Adipose tissue (tissue), 3 donors: ENCODE measurements around the gene HEYL. TPM values are rescaled to one million over a fixed set of nuclear protein-coding genes. Genes with fewer than 3 reads are reported as not detected.

Source experiments
- H3K27ac ChIP-seq: one replicate; pipeline ENCODE4 v1.5.1; 2013; ENCODE audit warnings: low read depth, low read length
- WGBS, 3 donors: extraction: QIAGEN DNeasy Blood & Tissue Kit; methylation state at CpG; one replicate each; pipeline ENCODE4 v1.1.7; 2013; 5-methylcytosine and 5-hydroxymethylcytosine counted together
- polyA plus RNA-seq, 3 donors: library from polyadenylated mRNA; stranded (reverse); fragments of 200-250 nt; gene quantifications; one replicate each; pipeline ENCODE4 v1.2.3, GENCODE V29; 2013
- donor health status: healthy with polysubstance abuse.
- donor health status: Bipolar disorder and iron deficiency.
- donor health status: healthy.

HEYL gene
- polyA plus RNA-seq, 3 donors: 11.3 to 38.1 (median 16.6) TPM

DNA sequence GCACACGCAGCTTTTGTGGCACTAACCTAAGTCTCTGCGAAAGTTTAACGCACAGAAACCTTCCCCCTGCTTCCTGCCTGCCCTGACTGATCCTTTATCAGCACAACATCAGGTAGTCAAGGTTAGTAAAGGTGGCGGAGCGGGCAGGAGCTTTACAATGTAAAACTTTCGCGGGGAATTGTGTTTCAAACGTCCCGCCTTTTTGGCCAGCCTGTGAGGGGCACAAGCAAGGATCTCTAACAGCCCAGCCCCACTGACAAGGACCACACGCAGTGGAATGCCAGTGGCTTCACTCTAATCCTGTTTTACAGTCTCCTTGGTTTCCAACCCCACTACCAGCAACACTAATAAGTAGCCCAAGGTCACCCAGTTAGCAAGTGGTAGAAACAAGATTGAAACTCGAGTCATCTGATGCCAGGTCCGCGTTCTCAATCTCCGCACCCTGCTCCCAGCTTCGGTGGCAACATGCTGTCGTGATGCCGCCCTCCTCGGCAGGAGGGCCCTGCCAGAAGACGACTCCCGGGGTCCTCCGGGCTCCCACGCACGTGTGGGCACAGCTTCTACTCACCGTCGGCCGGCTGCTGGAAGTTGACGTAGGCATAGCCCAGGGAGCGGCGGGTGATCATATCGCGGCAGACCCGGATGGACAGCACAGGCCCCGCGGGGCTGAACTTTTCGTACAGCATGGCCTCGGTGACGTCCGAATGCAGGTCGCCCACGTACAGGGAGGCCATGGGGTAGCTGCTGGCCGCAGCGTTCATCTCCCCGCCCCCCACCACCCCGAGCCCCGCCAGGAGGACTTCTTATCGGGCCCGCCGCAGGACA is 64.0 kb downstream of the HEYL start:
- 1 to 4% (median 4%) methylated on average over 45 to 48 of the region's 48 CpGs for WGBS, 3 donors
- H3K27ac ChIP-seq: no peak overlapping the region

DNA sequence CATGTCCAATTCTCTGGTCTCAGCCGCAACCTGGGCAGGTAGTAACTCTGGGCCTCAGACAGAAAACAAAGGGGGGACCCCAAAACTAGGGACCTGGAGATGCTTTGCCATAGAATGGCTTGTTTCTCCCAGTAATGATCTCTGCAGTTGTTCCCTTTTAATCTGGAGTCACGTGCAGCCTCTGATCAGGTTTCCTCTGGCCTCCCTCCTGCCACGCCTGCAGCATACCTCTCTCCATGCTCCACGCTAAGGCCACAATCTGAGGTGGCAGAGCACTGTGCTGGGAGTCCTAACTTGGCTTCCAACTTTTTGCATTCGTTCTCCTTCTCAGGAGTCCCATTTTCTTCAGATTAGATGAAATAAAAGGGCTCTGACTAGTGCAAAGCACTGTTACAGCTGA is 64.8 kb downstream of the HEYL start:
- 20 to 42% (median 33%) methylated on average over 5 of the region's 5 CpGs for WGBS, 3 donors
- H3K27ac ChIP-seq: no peak overlapping the region

Other genes starting within 250 kb of the HEYL start
- under 1 TPM in 2 of 3 donors, not detected in 1; 0.36 to 0.39 TPM for gene BMP8A, start 148.0 kb downstream of the HEYL start, polyA plus RNA-seq
- 100 to 1,000 TPM; 155 to 340 (median 155) TPM for gene PABPC4, start 62.9 kb downstream of the HEYL start, polyA plus RNA-seq
- under 1 TPM in 2 of 3 donors, not detected in 1; 0.06 to 0.40 TPM for gene NT5C1A, start 32.5 kb upstream of the HEYL start, polyA plus RNA-seq
- 1 to 10 TPM in 1 of 3 donors, under 1 TPM in 1, not detected in 1; 0.04 to 1.8 TPM for gene HPCAL4, start 51.8 kb upstream of the HEYL start, polyA plus RNA-seq
- gene PPIE, start 99.2 kb upstream of the HEYL start, polyA plus RNA-seq: 10 to 100 TPM; 38.3 to 46.0 (median 41.8) TPM
- gene OXCT2, start 131.7 kb upstream of the HEYL start, polyA plus RNA-seq: under 1 TPM in 2 of 3 donors, not detected in 1; 0.19 to 0.58 TPM
- 1 to 10 TPM in 2 of 3 donors, under 1 TPM in 1; 0.67 to 3.1 (median 1.1) TPM for gene BMP8B, start 149.2 kb upstream of the HEYL start, polyA plus RNA-seq
- gene TRIT1, start 243.9 kb upstream of the HEYL start, polyA plus RNA-seq: 10 to 100 TPM in 1 of 3 donors, 1 to 10 TPM in 2; 8.8 to 13.9 (median 9.4) TPM